ENCODE results near the gene ROS1. TPM values are rescaled to one million over a fixed set of nuclear protein-coding genes. Genes with fewer than 3 reads are reported as not detected.
A peak's percentile ranks its signal among the peaks of the same experiment; 100 is the strongest.

The ROS1 gene
- total and polyA plus RNA-seq, 2 donors (not counting 3 experiments of a cell fraction or from before 2014, with no cell fraction given), result not detected

DNA sequence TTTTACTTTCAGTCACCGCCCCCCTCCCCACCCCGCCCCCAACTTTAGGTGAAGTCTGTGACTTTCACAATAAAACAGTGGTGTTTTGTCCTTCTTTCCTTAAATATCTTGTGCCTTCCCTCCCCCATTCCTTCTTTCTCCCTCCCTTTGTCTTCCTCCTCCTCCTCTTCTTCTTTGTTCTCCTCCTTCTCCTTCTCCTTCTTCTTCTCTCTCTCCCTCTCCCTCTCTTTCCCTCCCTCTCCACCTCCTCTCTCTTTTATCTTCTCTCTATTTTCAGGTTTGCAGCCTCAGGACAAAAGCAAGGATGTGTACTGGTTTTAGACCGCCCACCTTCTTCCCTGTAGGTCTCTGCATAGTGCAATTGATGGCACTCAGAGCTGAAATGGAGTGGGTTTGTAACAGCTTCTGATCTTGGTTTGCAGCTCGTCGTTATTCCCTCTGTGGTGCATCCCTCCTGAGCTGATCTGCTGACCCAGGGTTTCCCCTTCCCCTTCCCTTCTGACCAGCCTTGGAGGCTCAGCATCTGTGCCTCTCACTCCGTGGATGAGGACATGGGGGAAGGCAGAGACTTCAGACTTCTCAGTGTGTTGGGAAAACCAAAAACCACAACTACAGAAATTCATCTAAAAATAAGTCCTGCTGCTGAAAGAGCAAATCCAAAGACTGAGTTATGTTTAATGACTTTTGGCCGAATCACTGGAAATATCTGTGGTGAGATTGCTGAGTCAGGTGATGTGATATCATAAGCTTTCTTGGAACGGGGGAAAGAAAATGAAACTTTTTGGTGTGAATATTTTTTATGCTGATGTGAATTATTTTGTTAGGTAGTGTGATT, 153.5 kb downstream of the ROS1 start:
- Histone ChIP-seq H3K9ac (replicated peaks; ENCODE audit: extremely low read depth, insufficient read depth, low read length) (no peak overlapping the region), H4K20me1 (replicated peaks; ENCODE audit: control insufficient read depth, extremely low read depth, insufficient read depth, low read length) (no peaks in the 10 kb centered on the region), H3K36me3 (ENCODE audit: control insufficient read depth in 2 of 2, extremely low read depth in 1 of 2, insufficient read depth in 2 of 2, low read length in 2 of 2) (no peaks in the 10 kb centered on the region), H3K4me2 (ENCODE audit: insufficient read depth, low read length) (no peak overlapping the region), H3K27ac (ENCODE audit: insufficient read depth, low read depth, low read length) (no peak overlapping the region), H3K9me3 (replicated peaks; ENCODE audit: control insufficient read depth, insufficient read depth, low read length) (no peaks in the 10 kb centered on the region), H3K79me2 (ENCODE audit: control insufficient read depth, insufficient read depth, low read length) (no peaks in the 10 kb centered on the region), H3K27me3 (ENCODE audit: control insufficient read depth in 2 of 2, insufficient read depth in 2 of 2, low read length in 2 of 2) (peaks cover 55 to 64% of the 10 kb centered on the region in 2 experiments), H2AFZ (ENCODE audit: low read depth, low read length) (no peak overlapping the region), H3K4me3 (replicated peaks in 1 of 3; ENCODE audit: insufficient read depth in 1 of 3, low read depth in 1 of 3, low read length in 3 of 3) (no peak overlapping the region), H3K9me1 (replicated peaks; ENCODE audit: control insufficient read depth, extremely low read depth, insufficient read depth, low read length) (no peaks in the 10 kb centered on the region), H3K4me1 (ENCODE audit: control insufficient read depth, extremely low read depth, insufficient read depth, low read length) (no peaks in the 10 kb centered on the region)
- TF ChIP-seq GATA2 (IDR thresholded peaks at IDR 0.05; ENCODE audit: insufficient read depth, insufficient read length, low read depth, low read length), result no peak
- no peak for TF ChIP-seq MAX (IDR thresholded peaks at IDR 0.05; ENCODE audit: insufficient read depth, insufficient read length)
- TF ChIP-seq MYC (IDR thresholded peaks at IDR 0.05; ENCODE audit: low read depth, low read length), result no peak
- peak; percentile 53 for TF ChIP-seq EZH2 (IDR thresholded peaks at IDR 0.05; ENCODE audit: borderline replicate concordance, low read depth, low read length, severe bottlenecking)
- no peak for TF ChIP-seq POLR2A (IDR thresholded peaks at IDR 0.05; ENCODE audit: low read depth, low read length)
- no TSS peak for BruUV-seq (replicated peaks)
- dilution Hi-C loops (cut with MboI; ENCODE audit: extremely low pct_ligation_motif_present, low sequenced_read_pairs) (no loop called here), intact Hi-C loops (cut with micrococcal nuclease) (loop anchor here (2.0 kb wide), 1 partner anchor 49 kb away; no protein-coding TSS in a partner anchor)
- DNase-seq (ENCODE audit: low read depth, low spot score), result no peak
- CTCF ChIA-PET, result interaction anchor here (0.5 kb wide), 1 partner anchor 1945 kb away, joined by 4 read pairs; no protein-coding TSS in a partner anchor
- POLR2A ChIA-PET, result no interaction called here
- no peak for FAIRE-seq

- dilution Hi-C loops (cut with MboI; ENCODE audit: extremely low pct_ligation_motif_present, low sequenced_read_pairs), result no loop called here
- peak overlapping the region; percentile 14 for H3K4me2 ChIP-seq (ENCODE audit: insufficient read depth, low read length)
- no TSS peak for BruUV-seq (replicated peaks)
- H4K20me1 ChIP-seq (replicated peaks; ENCODE audit: control insufficient read depth, extremely low read depth, insufficient read depth, low read length), result no peaks in the 10 kb centered on the region
- H3K27ac ChIP-seq (ENCODE audit: insufficient read depth, low read depth, low read length), result no peak overlapping the region
- H3K9me1 ChIP-seq (replicated peaks; ENCODE audit: control insufficient read depth, extremely low read depth, insufficient read depth, low read length), result no peaks in the 10 kb centered on the region
- H3K79me2 ChIP-seq (ENCODE audit: control insufficient read depth, insufficient read depth, low read length), result no peaks in the 10 kb centered on the region
- intact Hi-C loops (cut with micrococcal nuclease), result no loop called here
- TF ChIP-seq FOS (IDR thresholded peaks at IDR 0.05; ENCODE audit: borderline replicate concordance, insufficient read depth, low read length) (no peak), POLR2A (IDR thresholded peaks at IDR 0.05; ENCODE audit: low read depth, low read length) (no peak), EZH2 (IDR thresholded peaks at IDR 0.05; ENCODE audit: borderline replicate concordance, low read depth, low read length, severe bottlenecking) (peak; percentile 77)
- H3K9me3 ChIP-seq (replicated peaks; ENCODE audit: control insufficient read depth, insufficient read depth, low read length), result no peaks in the 10 kb centered on the region
- H3K36me3 ChIP-seq (ENCODE audit: control insufficient read depth in 2 of 2, extremely low read depth in 1 of 2, insufficient read depth in 2 of 2, low read length in 2 of 2), result no peaks in the 10 kb centered on the region
- no peak overlapping the region for H3K9ac ChIP-seq (replicated peaks; ENCODE audit: extremely low read depth, insufficient read depth, low read length)
- no peak for DNase-seq (ENCODE audit: low read depth, low spot score)
- CTCF ChIA-PET, result no interaction called here
- FAIRE-seq, result no peak
- no peak overlapping the region for H2AFZ ChIP-seq (ENCODE audit: low read depth, low read length)
- peaks cover 68 to 76% of the 10 kb centered on the region in 2 experiments for H3K27me3 ChIP-seq (ENCODE audit: control insufficient read depth in 2 of 2, insufficient read depth in 2 of 2, low read length in 2 of 2)
- H3K4me3 ChIP-seq (replicated peaks in 1 of 3; ENCODE audit: insufficient read depth in 1 of 3, low read depth in 1 of 3, low read length in 3 of 3), result no peak overlapping the region
- POLR2A ChIA-PET, result no interaction called here
- no peaks in the 10 kb centered on the region for H3K4me1 ChIP-seq (ENCODE audit: control insufficient read depth, extremely low read depth, insufficient read depth, low read length)
Observed at GRCh38 chr6:117270843-117271507, 154.8 kb downstream of the ROS1 start.
